ENCODE results near the gene GNL1. TPM values are rescaled to one million over a fixed set of nuclear protein-coding genes. Genes with fewer than 3 reads are reported as not detected.

GNL1 gene
- total and polyA plus RNA-seq, 9 of the 15 experiments (the other 6 are each of a cell fraction or from before 2014, with no cell fraction given) = 0.73 to 112 (median 58.0) TPM

DNA sequence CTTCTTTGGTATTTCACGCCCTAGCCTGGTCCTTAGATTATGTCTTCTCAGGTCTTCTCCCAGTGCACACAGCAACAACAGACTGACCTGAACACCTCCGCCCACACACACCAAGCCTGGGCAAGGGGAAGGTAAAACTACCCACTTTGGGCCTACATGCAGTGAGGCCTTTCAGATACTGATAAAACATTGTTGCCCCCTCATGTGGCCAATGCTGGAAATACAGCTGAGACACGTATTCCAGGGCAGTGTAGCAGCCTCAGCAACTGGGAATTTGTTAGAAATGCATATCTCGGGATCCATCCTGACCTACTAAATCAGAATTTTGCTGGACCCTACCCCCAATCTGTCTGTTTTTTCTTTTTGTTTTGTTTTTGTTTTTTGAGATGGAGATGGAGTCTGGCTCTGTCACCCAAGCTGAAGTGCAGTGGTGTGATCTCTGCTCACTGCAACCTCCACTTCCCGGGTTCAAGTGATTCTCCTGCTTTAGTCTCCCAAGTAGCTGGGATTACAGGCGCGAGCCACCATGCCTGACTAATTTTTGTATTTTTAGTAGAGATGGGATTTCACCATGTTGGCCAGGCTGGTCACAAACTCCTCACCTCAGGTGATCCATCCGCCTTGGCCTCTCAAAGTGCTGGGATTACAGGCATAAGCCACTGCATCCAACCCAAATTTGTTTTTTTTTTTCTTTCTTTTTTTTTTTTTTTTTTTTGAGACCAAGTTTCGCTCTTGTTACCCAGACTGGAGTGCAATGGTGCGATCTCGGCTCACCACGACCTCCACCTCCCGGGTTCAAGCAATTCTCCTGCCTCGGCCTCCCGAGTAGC, 41.2 kb upstream of the GNL1 start (continued):
- 0 out of 4 replicates have a peak, but pooled peaks of 1 of the 2 experiments have one; percentile 37 for TF ChIP-seq MAZ (CRISPR knock-in tag; conservative IDR thresholded peaks at IDR 0.05 in 1 of 2, IDR thresholded peaks at IDR 0.05 in 1 of 2)

DNA sequence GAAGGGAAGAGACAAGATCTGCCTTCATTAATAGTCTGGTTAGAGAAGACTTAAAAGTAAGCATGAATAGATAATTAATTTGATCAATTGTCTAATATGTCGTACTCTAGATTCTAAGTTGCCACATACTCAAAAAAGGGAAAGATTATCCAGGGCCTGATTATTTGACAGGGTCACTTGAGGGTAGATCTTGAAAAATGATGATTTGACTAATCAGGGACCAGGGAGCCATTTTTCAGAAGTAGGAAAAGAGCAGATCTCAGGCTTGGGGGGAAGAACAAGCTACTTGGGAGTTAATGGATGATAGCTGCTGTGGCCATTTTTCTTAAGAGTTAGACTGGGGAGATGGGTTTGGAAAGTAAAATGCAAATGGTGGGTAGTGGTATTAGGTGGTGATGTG, 36.0 kb upstream of the GNL1 start:
- DNase-seq (ENCODE audit: extremely low read depth in 1 of 4, low spot score in 3 of 4) = no peak
- H3K4me1 ChIP-seq (replicated peaks in 1 of 2; ENCODE audit: control insufficient read depth in 2 of 2, insufficient read depth in 2 of 2, low read length in 2 of 2) = peaks cover 3 to 4% of the 10 kb centered on the region in 2 experiments; a peak in 3 of 5 replicates
- intact Hi-C loops (cut with micrococcal nuclease) = no loop called here
- 100% methylated on average over 1 of the region's 1 CpG for WGBS (ENCODE audit: insufficient coverage, low coverage, missing lambda C conversion rate)
- TF ChIP-seq, protein P1, sequence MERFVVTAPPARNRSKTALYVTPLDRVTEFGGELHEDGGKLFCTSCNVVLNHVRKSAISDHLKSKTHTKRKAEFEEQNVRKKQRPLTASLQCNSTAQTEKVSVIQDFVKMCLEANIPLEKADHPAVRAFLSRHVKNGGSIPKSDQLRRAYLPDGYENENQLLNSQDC (CRISPR knock-in tag; IDR thresholded peaks at IDR 0.05) = 0 out of 2 replicates have a peak, but pooled peaks have one; percentile 5
- TF ChIP-seq SAP30 (IDR thresholded peaks at IDR 0.05; ENCODE audit: borderline replicate concordance, insufficient read depth, low read depth, low read length, poor library complexity, severe bottlenecking) (no peak), MAFG (tag; conservative IDR thresholded peaks at IDR 0.05) (0 out of 2 replicates have a peak, but pooled peaks have one; percentile 44), SUPT5H (IDR thresholded peaks at IDR 0.05) (0 out of 2 replicates have a peak, but pooled peaks have one; percentile 47), POLR2B (IDR thresholded peaks at IDR 0.05; ENCODE audit: low read depth, partially characterized antibody) (peak; percentile 10), C11orf30 (IDR thresholded peaks at IDR 0.05; ENCODE audit: low read depth) (peak; percentile 50), ZNF79 (CRISPR knock-in tag; IDR thresholded peaks at IDR 0.05; ENCODE audit: low read depth) (no peak), ZNF316 (IDR thresholded peaks at IDR 0.05) (peak; percentile 73)
- peaks cover 85% of the 10 kb centered on the region for H3K36me3 ChIP-seq (ENCODE audit: control insufficient read depth, insufficient read depth, low read length)
- H3K4me2 ChIP-seq (ENCODE audit: insufficient read depth, low read length) = no peak overlapping the region
- H2AFZ ChIP-seq (ENCODE audit: low read depth, low read length) = no peak overlapping the region
- peaks cover 5% of the 10 kb centered on the region for H3K9me1 ChIP-seq (ENCODE audit: control insufficient read depth, insufficient read depth, low read length)
- no TSS peak for BruUV-seq (replicated peaks)
- POLR2A ChIA-PET = interaction anchor here (0.6 to 2.8 kb wide), 5 partner anchors 8 to 23 kb away, joined by 3 to 11 read pairs (median 5); no protein-coding TSS in a partner anchor
- peaks cover 5% of the 10 kb centered on the region; the same call in 1 of the 2 replicates for H4K20me1 ChIP-seq (replicated peaks; ENCODE audit: control insufficient read depth, insufficient read depth, low read length)
- H3K27me3 ChIP-seq (ENCODE audit: control insufficient read depth in 2 of 2, insufficient read depth in 2 of 2, low read length in 2 of 2) = no peaks in the 10 kb centered on the region
- H3K9me3 ChIP-seq (replicated peaks; ENCODE audit: control insufficient read depth, insufficient read depth, low read depth, low read length) = no peaks in the 10 kb centered on the region
- H3K79me2 ChIP-seq (ENCODE audit: control insufficient read depth, insufficient read depth, low read length) = peaks cover 29% of the 10 kb centered on the region
- CTCF ChIA-PET (ENCODE audit: low intra/inter-chr PET ratio) = no interaction called here
- in situ Hi-C loops (cut with MboI) = no loop called here
- no peak overlapping the region for H3K9ac ChIP-seq (ENCODE audit: insufficient read depth in 1 of 2, low read depth in 2 of 2, low read length in 2 of 2)
- no peak for FAIRE-seq
- no peak overlapping the region for H3K27ac ChIP-seq (ENCODE audit: extremely low read depth, low read depth, low read length)
- ATAC-seq = no peak
- H3K4me3 ChIP-seq = no peak overlapping the region

All from K562 (cell line).